Esophagus muscularis mucosa (tissue), 3 donors: ENCODE data around the gene IL23R.

ENCODE experiments used
- CTCF ChIP-seq, 3 experiments: fragments of 200-600 bp in 2 of 3; fragments of 450-650 bp in 1 of 3; sonication (generic) in 2 of 3; IDR thresholded peaks; one replicate each; pipeline ENCODE4 v1.5.1; 2017 to 2019; ENCODE audit warnings: antibody characterized with exemption in 3 of 3, mild to moderate bottlenecking in 2 of 3, moderate library complexity in 1 of 3
- POLR2A ChIP-seq: fragments of 450-650 bp; IDR thresholded peaks from one replicate; pipeline ENCODE4 v1.6.1; 2017; ENCODE audit warnings: antibody characterized with exemption, moderate library complexity, mild to moderate bottlenecking, low read depth
- POLR2AphosphoS5 ChIP-seq, 2 donors: sonication (generic); formaldehyde crosslinking; IDR thresholded peaks; one replicate each; pipeline ENCODE4 v1.6.1; 2017; ENCODE audit warnings: antibody characterized with exemption in 2 of 2

GRCh38 chr1:67280696-67281095 lies 114.4 kb downstream of the IL23R start:
- no peak for TF ChIP-seq CTCF (IDR thresholded peaks at IDR 0.05)
- TF ChIP-seq POLR2AphosphoS5 (IDR thresholded peaks at IDR 0.05): no peak
- no peak for TF ChIP-seq POLR2A
